GM13977 (cell line): Measurements from ENCODE around the gene GYPC.
A peak's percentile ranks its signal among the peaks of the same experiment; 100 is the strongest.
"Not testable (repeated sequence)": the region's sequence is repeated elsewhere in the genome, so short reads cannot be mapped to it uniquely, and the experiment has no call there.

Experiments used
- DNase-seq: peaks from one replicate; pipeline ENCODE4 v3.0.0; 2012; ENCODE audit warnings: low spot score
- CTCF ChIP-seq: IDR thresholded peaks from 2 replicates; pipeline ENCODE4 v1.5.1; 2012; ENCODE audit warnings: mild to moderate bottlenecking, control low read depth; ENCODE audit not compliant: insufficient read depth; ENCODE audit errors: extremely low read depth, missing control alignments
- in situ Hi-C: fragments of 300-500 bp; cut with MboI; formaldehyde crosslinking; loops from one replicate; pipeline ENCODE4 v1.12.0; 2022; ENCODE audit warnings: low sequenced_read_pairs, low pct_unique_long_range_greater_than_20kb, mixed read lengths, inconsistent platforms; ENCODE audit not compliant: unreplicated experiment

GYPC gene

GRCh38 chr2:126627643-126628042 is 28.3 kb upstream of the GYPC start:
- in situ Hi-C loops, result no loop called here
- DNase-seq, result no peak
- no peak for TF ChIP-seq CTCF

GRCh38 chr2:126634273-126634861 is 21.6 kb upstream of the GYPC start:
- TF ChIP-seq CTCF, result peak; percentile 70
- peak; percentile 27 for DNase-seq
- in situ Hi-C loops, result no loop called here

- DNase-seq, result no peak
- in situ Hi-C loops, result no loop called here
- TF ChIP-seq CTCF, result no peak
Observed at GRCh38 chr2:126635281-126635680, 20.7 kb upstream of the GYPC start.

GRCh38 chr2:126635736-126636135 is 20.2 kb upstream of the GYPC start:
- in situ Hi-C loops, result no loop called here
- peak; percentile 2 for DNase-seq
- no peak for TF ChIP-seq CTCF

- in situ Hi-C loops, result no loop called here
- DNase-seq, result peak; percentile 1
- no peak for TF ChIP-seq CTCF
Observed at GRCh38 chr2:126637386-126637785, 18.6 kb upstream of the GYPC start.

DNA sequence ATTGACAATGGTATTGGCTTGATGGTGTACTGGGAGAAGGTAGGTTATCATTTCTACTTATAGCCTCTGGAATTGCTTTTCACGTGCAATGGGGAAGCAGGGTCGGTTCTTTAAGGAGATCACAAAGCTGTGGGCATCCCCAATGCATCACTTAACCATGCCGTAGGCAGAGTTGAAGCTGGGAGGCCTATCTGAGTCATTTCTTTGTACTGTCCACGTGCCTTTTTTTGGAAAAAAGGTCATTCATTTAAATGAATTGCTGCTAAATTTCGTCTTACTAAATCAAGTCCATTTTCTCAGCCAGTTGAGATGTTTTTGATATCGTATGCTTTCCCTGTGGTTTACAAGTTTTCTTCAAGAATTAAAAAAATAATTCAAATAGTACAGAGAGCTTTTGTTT is 17.2 kb upstream of the GYPC start:
- in situ Hi-C loops, result no loop called here
- peak; percentile 1 for DNase-seq
- TF ChIP-seq CTCF, result no peak

DNA sequence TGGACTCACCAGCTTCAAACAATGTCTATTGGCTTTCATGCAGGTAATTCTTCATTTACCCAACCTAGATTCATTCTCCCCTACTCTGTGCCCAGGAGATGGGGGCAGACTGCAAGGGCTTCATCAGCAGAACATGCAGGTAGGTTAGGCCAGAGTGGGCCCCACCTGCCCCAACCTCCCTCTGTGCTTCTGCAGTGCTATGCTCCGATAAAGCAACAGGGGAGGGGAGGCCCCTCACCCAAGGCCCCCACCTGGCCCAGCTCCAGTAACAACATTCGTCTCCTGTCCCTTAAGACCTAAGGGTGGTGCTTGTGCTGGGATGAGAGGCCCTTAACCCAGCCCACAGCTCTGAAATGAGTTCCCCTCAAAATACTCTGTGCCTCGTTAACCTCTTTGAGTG is 16.7 kb upstream of the GYPC start:
- in situ Hi-C loops, result no loop called here
- peak; percentile 4 for DNase-seq
- no peak for TF ChIP-seq CTCF

GRCh38 chr2:126641294-126641693 is 14.7 kb upstream of the GYPC start:
- DNase-seq, in situ Hi-C loops: not testable (repeated sequence)
